Vagina (tissue), 2 donors: ENCODE measurements around the gene KLRF1. TPM values are rescaled to one million over a fixed set of nuclear protein-coding genes. Genes with fewer than 3 reads are reported as not detected.

Source experiments
- DNase-seq, 2 donors: peaks; one replicate each; pipeline ENCODE4 v3.0.0-alpha.2; 2017; ENCODE audit errors: extremely low spot score in 2 of 2
- H3K27ac ChIP-seq: fragments of 200-600 bp; sonication (generic); one replicate; pipeline ENCODE4 v1.5.1; 2019
- H3K27me3 ChIP-seq: fragments of 200-600 bp; sonication (generic); one replicate; pipeline ENCODE4 v1.5.1; 2019
- H3K36me3 ChIP-seq, 2 donors: fragments of 200-600 bp; sonication (generic); one replicate each; pipeline ENCODE4 v1.5.1; 2017 to 2019
- H3K4me1 ChIP-seq: fragments of 200-600 bp; sonication (generic); one replicate; pipeline ENCODE4 v1.5.1; 2019
- H3K4me3 ChIP-seq, 2 donors: fragments of 200-600 bp; sonication (generic); 1 replicate in 1 of 2; 2 replicates in 1 of 2; pipeline ENCODE4 v1.5.1; 2016 to 2019
- H3K9me3 ChIP-seq: fragments of 200-600 bp; sonication (generic); one replicate; pipeline ENCODE4 v1.5.1; 2019
- CTCF ChIP-seq, 3 experiments: fragments of 450-650 bp in 2 of 3; fragments of 200-600 bp in 1 of 3; sonication (generic) in 1 of 3; IDR thresholded peaks; one replicate each; pipeline ENCODE4 v1.5.1; 2017 to 2019; ENCODE audit warnings: antibody characterized with exemption in 3 of 3, mild to moderate bottlenecking in 2 of 3, moderate library complexity in 2 of 3
- POLR2A ChIP-seq, 2 donors: fragments of 450-650 bp; IDR thresholded peaks; one replicate each; pipeline ENCODE4 v1.6.1; 2017; ENCODE audit warnings: antibody characterized with exemption in 2 of 2, mild to moderate bottlenecking in 2 of 2, moderate library complexity in 2 of 2
- POLR2AphosphoS5 ChIP-seq, 2 donors: sonication (generic); formaldehyde crosslinking; IDR thresholded peaks; one replicate each; pipeline ENCODE4 v1.9.0; 2017; ENCODE audit warnings: antibody characterized with exemption in 2 of 2, mild to moderate bottlenecking in 2 of 2, low read depth in 1 of 2; ENCODE audit not compliant: insufficient read depth in 1 of 2
- intact Hi-C: fragments of 100-400 bp; cut with DNase I; formaldehyde crosslinking; loops from one replicate; pipeline ENCODE4 v1.15.1; 2023
- total RNA-seq: library from RNA; depleted of rRNA; stranded (reverse); fragments of >200 nt; gene quantifications from one replicate; pipeline ENCODE4 v1.2.3, GENCODE V29; 2016

KLRF1 gene
- total RNA-seq, 1 donor from 2014 or later, result not detected

DNA sequence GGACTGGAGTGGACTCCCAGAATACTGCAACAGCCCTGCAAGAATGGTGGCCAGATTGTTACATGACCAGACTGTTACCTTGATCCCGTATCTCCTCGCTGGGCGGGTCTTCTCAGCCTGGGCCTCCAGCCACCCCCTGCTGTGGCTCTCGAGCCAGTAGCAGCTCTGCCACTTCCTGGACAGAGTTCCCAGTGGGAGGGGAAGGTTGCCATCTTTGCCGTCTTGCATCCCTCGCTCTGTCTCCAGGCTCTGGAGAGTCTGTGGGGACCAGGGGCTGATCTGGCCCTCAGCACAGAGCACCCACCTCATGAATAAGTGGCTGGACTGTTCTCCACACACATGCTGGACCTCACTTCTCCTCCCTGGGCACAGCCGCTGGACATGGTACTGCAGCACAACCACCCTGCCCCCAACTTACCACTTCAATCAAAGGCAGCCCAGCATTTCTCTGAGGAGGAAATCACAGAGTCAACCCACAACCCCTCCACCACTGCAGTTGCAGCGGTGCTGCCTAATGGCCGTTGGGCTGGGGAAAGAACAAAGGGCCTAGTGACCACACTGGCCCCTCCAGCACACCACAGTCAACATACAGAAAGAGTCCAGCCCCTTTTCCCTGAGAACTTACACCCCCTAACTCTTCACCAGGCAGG is 6.9 kb upstream of the KLRF1 start:
- no peak for DNase-seq
- TF ChIP-seq CTCF (IDR thresholded peaks at IDR 0.05), result no peak
- no peak for TF ChIP-seq POLR2A (IDR thresholded peaks at IDR 0.05)
- TF ChIP-seq POLR2AphosphoS5 (IDR thresholded peaks at IDR 0.05; ENCODE audit: insufficient read depth in 1 of 2, low read depth in 1 of 2), result no peak
- Histone ChIP-seq H3K27me3 (no peaks in the 10 kb centered on the region), H3K4me3 (no peak overlapping the region), H3K9me3 (no peaks in the 10 kb centered on the region), H3K4me1 (no peaks in the 10 kb centered on the region), H3K36me3 (no peaks in the 10 kb centered on the region), H3K27ac (no peak overlapping the region)
- intact Hi-C loops, result no loop called here

- Histone ChIP-seq H3K27ac (no peak overlapping the region), H3K27me3 (no peaks in the 10 kb centered on the region), H3K4me3 (no peak overlapping the region), H3K36me3 (no peaks in the 10 kb centered on the region), H3K4me1 (no peaks in the 10 kb centered on the region), H3K9me3 (no peaks in the 10 kb centered on the region)
- intact Hi-C loops, result no loop called here
- no peak for DNase-seq
- no peak for TF ChIP-seq POLR2A (IDR thresholded peaks at IDR 0.05)
- TF ChIP-seq CTCF (IDR thresholded peaks at IDR 0.05), result no peak
- no peak for TF ChIP-seq POLR2AphosphoS5 (IDR thresholded peaks at IDR 0.05; ENCODE audit: insufficient read depth in 1 of 2, low read depth in 1 of 2)
Observed at GRCh38 chr12:9829483-9829882, 2.2 kb downstream of the KLRF1 start.

- Histone ChIP-seq H3K4me1 (no peaks in the 10 kb centered on the region), H3K36me3 (no peaks in the 10 kb centered on the region), H3K27me3 (no peaks in the 10 kb centered on the region), H3K9me3 (no peaks in the 10 kb centered on the region), H3K4me3 (no peak overlapping the region), H3K27ac (no peak overlapping the region)
- no peak for DNase-seq
- intact Hi-C loops, result no loop called here
- TF ChIP-seq POLR2A (IDR thresholded peaks at IDR 0.05) (no peak), CTCF (IDR thresholded peaks at IDR 0.05) (no peak), POLR2AphosphoS5 (IDR thresholded peaks at IDR 0.05; ENCODE audit: insufficient read depth in 1 of 2, low read depth in 1 of 2) (no peak)
Observed at GRCh38 chr12:9829982-9830381, 2.7 kb downstream of the KLRF1 start.

GRCh38 chr12:9831720-9832119 is 4.4 kb downstream of the KLRF1 start:
- no peaks in the 10 kb centered on the region for H3K9me3 ChIP-seq
- intact Hi-C loops, result no loop called here
- TF ChIP-seq CTCF (IDR thresholded peaks at IDR 0.05) (no peak), POLR2AphosphoS5 (IDR thresholded peaks at IDR 0.05; ENCODE audit: insufficient read depth in 1 of 2, low read depth in 1 of 2) (no peak), POLR2A (IDR thresholded peaks at IDR 0.05) (no peak)
- no peaks in the 10 kb centered on the region for H3K36me3 ChIP-seq
- no peaks in the 10 kb centered on the region for H3K4me1 ChIP-seq
- DNase-seq, result no peak
- no peaks in the 10 kb centered on the region for H3K27me3 ChIP-seq
- no peak overlapping the region for H3K27ac ChIP-seq
- no peak overlapping the region for H3K4me3 ChIP-seq

DNA sequence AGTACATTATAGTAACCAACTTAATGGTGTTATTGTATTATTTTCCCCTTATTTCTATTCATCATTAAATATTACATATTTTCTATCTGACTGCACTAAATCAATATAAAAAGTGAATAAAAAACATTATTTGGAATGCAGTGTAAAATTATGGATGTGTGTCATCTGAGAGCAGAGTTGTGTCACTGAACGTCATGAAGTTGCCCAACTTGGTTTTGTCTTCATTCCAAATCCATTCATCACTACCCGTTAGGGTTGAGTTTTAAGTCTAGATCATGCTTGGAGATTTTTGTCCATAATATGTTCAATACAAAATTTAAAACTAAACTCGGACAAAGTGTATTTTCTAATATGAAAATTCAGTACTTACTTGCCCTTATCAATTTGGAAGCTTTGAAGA is 16.1 kb downstream of the KLRF1 start:
- Histone ChIP-seq H3K27me3 (no peaks in the 10 kb centered on the region), H3K4me1 (no peaks in the 10 kb centered on the region), H3K4me3 (no peak overlapping the region), H3K27ac (no peak overlapping the region), H3K36me3 (no peaks in the 10 kb centered on the region), H3K9me3 (peaks cover 4% of the 10 kb centered on the region)
- no peak for TF ChIP-seq POLR2A (IDR thresholded peaks at IDR 0.05)
- intact Hi-C loops, result no loop called here
- DNase-seq, result no peak
